ENCODE measurements around the gene ZNF320. TPM values are rescaled to one million over a fixed set of nuclear protein-coding genes. Genes with fewer than 3 reads are reported as not detected.
"Not testable (repeated sequence)": the region's sequence is repeated elsewhere in the genome, so short reads cannot be mapped to it uniquely, and the experiment has no call there.

Gene ZNF320
- total RNA-seq, 1 donor from 2014 or later: 9.3 TPM

DNA sequence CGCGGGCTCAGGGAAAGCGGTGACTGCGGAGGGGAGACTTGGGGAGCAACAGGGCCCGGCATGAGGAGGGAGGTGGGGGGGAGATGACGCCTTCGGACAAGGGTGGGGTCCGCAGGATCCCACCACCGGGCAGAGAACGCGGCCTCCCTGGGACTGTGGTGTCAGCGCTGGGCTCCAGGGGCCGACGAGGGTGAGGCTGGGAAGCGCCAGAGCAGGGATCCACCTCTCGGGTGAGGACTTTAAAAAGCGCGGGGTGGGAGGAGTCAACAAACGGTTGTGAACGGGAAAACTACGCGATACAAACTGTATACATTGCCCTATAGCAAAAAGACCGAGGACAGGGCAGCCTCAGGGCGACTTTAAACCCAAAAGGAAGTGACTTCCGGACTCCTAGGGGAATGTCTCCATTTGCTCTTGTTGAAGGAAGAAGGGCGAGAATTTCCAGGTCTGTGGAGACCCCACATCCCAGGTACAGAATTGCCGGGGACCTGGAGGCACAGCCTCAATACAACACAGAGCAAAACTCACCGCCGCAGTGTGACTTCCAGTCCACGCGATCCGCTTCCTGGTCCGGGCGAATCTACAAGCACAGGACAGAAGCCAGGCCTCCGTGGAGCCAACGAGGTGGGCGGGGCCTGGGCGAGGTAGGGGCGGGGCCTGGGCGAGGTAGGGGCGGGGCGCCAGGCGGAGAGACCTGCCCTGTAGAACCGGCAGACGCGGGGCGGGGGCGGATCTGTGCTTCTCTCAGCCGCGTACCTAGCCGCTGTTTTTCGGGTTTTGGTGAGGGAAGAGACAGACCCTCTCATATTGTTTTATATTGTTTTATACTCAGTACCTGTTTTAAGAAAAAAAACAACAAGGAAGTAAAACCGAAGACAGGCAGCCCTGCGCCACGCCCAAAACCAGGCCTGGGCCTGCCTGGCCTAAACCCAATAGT is 25.7 kb upstream of the ZNF320 start, which contains the start of gene ZNF888:
ZNF888 (minus strand) TSS at position 588 of the 937 bp plus-strand sequence. CDS start 5,555 bp downstream, outside the sequence.
- DNase-seq (ENCODE audit: low spot score): peak; percentile 97

- DNase-seq (ENCODE audit: low spot score): no peak
Measured at GRCh38 chr19:52917531-52917930, 20.1 kb upstream of the ZNF320 start.

DNA sequence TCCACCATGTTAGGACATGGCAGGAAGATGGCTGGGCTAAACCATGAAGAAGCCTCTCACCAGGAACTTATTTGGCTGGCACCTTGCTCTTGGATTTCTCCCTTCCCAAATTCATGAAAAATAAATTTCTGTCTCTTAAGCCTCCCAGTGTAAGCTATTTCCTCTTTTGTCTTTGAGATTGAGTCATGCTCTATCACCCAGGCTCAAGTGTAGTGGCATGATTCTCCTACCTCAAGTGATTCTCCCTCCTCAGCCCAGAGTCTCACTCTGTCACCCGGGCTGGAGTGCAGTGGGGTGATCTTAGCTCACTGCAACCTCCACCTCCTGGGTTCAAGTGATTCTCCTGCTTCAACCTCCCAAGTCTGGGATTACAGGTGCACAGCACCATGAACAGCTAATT is 13.2 kb upstream of the ZNF320 start:
- DNase-seq (ENCODE audit: low spot score): peak; percentile 6

DNA sequence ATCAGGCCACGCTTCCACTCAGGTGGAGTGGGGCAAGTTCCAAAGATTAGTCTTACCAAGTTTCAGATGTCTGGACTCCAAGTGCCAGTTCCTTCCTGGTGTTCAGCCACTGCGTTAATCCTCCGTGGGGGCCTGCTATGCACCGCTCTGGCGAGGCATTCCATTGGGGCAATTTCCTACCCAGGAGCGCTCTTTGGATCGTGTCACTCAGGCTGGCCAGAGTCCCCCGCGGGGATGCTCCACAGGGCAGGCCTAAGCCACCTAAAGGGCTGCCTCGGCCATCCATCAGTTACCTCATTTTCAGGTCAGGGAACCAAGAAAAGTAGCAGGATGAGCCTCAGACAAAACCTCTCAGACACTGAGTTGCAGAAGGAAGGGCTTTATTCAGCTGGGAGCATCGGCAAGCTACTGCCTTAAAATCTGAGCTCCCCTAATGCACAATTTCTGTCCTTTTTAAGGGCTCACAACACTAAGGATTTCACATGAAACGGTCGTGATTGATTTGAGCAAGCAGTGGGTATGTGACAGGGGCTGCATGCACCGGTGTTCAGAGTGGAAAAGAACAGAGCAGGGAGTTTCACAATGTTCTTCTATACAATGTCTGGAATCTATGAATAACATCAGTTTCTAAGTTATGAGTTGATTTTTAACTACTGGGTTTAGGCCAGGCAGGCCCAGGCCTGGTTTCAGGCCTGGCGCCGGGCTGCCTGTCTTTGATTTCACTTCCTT is 6.8 kb upstream of the ZNF320 start:
- not testable (repeated sequence) for DNase-seq (ENCODE audit: low spot score)

- DNase-seq (ENCODE audit: low spot score): no peak
Measured at GRCh38 chr19:52901842-52902241, 4.4 kb upstream of the ZNF320 start.

GRCh38 chr19:52898596-52898995 is 1.2 kb upstream of the ZNF320 start:
- not testable (repeated sequence) for DNase-seq (ENCODE audit: low spot score)

DNA sequence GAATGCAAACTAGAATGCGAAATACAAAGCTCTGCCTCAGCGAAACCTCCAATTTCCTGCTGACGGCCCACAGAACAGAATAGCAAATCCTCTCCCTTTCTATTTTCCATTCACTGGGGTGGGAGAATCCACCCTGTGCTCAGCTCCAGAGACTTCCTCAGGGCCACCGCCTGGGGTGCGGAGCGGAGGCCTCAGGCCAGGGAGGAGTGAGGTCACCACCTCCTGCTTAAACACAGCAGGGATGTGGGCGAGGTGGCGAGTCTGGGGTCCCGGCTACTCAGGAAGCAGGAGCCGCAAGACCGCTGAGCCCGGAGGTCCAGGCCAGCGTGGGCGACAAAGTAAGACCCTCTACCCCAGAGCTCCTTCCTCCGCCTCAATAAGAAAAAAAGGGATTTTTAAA is 666 bp upstream of the ZNF320 start:
- DNase-seq (ENCODE audit: low spot score): no peak

- DNase-seq (ENCODE audit: low spot score): no peak
Measured at GRCh38 chr19:52896431-52897137, 851 bp downstream of the ZNF320 start.

GRCh38 chr19:52891336-52891735 is 6.1 kb downstream of the ZNF320 start:
- DNase-seq (ENCODE audit: low spot score): no peak

DNA sequence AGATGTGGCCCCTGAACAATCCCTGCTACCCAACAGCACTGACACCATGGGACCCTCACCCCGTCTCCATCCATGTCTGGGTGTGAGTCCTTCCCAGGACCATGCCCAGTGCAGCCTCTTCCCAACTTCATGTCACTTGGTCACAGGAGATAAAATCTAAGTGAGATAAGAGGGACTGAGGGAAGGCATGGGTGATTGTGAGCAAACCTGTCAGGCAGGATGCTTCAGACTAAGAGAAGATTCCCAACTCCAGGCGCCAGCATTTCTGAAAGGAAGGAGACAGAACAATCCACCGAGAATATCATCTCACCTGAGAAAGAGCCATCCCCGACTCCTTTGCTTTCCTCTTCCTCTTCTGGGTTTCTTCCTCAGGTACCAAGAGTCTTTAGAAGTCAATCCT is 7.5 kb downstream of the ZNF320 start:
- no peak for DNase-seq (ENCODE audit: low spot score)

DNA sequence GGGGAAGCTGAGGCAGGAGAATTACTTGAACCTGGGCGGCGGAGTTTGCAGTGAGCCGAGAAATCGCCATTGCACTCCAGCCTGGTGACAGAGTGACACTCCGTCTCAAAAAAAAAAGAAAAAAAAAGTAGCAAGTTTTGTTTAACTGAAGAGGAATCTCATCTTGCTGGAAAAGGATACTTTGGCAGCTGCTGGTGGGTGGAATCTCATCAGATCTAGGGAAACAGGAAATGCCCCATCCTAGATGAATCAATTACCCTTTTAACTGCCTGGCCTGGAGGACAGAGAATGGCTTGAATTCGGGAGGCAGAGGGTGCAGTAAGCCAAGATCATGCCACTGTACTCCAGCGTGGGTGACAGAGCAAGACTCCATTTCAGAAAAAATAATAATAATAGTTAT is 8.4 kb downstream of the ZNF320 start:
- no peak for DNase-seq (ENCODE audit: low spot score)

DNA sequence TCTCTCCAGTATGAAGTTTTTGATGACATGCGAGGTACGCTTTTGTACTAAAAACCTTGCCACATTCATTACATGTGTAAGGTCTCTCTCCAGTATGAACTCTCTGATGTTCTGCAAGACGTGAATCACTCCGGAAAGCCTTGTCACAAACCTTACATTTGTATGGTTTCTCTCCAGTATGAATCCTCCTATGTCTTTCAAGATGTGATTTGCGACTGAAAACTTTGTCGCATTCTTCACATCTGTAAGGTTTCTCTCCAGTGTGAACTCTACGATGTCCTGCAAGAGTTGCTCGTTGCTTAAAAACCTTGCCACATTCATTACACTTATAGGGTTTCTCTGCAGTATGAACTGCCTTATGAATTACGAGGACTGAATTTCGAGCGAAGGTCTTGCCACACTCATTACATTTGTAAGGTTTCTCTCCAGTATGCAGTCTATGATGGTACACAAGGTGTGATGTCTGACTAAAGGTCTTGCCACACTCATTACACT is 16.5 kb downstream of the ZNF320 start:
- no peak for DNase-seq (ENCODE audit: low spot score)

- DNase-seq (ENCODE audit: low spot score): not testable (repeated sequence)
Measured at GRCh38 chr19:52872996-52873395, 24.4 kb downstream of the ZNF320 start.

- no peak for DNase-seq (ENCODE audit: low spot score)
Measured at GRCh38 chr19:52871466-52871865, 26.0 kb downstream of the ZNF320 start.

- DNase-seq (ENCODE audit: low spot score): not testable (repeated sequence)
Measured at GRCh38 chr19:52868031-52868430, 29.4 kb downstream of the ZNF320 start.

DNA sequence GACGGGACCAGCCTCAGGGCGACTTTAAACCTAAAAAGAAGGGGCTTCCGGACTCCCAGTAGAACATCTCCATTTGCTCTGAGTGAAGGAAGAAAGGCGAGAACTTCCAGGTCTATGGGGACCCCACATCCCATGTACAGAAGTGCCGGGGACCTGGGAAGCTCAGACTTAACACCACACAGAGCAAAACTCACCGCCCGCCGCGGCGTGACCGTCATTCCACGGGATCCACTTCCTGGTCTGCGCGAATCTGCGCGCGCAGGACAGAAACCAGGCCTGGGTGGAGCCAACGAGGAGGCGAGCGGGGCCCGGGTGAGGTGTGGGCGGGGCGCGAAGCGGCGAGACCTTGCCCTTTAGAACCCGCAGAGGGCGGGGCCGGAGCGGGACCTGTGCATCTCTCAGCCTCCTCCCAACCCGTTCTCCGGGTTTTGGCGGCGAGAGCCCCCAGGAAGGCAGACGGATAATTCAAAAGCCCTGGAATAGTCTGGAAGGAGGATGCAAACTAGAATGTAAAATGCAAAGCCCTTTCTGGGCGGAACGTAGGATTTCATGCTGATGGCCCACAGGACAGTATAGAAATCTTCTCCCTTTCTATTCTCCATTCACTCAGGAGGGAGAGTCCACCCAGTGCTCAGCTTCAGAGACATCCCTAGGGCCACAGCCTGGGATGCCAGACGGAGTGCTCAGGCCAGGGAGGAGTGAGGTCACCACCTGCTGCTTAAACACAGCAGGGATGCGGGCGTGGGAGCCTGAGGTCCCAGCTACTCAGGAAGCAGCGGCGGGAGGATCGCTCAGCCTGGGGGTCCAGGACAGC is 39.9 kb downstream of the ZNF320 start, which contains the start of gene ZNF468:
ZNF468 (minus strand) TSS at position 242 of the 814 bp plus-strand sequence. CDS start 3,347 bp downstream, outside the sequence.
- DNase-seq (ENCODE audit: low spot score): peak; percentile 93

- DNase-seq (ENCODE audit: low spot score): not testable (repeated sequence)
Measured at GRCh38 chr19:52856540-52857377, 40.7 kb downstream of the ZNF320 start.

Measured in mesenteric fat pad (tissue), 1 donor.